Activated CD8-positive, alpha-beta memory T cell treated with anti-CD3 and anti-CD28 coated beads, Interleukin-2, amount 50 U/mL, for 4 hours (primary cell): ENCODE results near the gene POGK.
A peak's percentile ranks its signal among the peaks of the same experiment; 100 is the strongest.
"Not testable (repeated sequence)": the region's sequence is repeated elsewhere in the genome, so short reads cannot be mapped to it uniquely, and the experiment has no call there.

Source experiments
- DNase-seq: peaks from one replicate; pipeline ENCODE4 v3.0.0-alpha.2; 2020

POGK gene, protein sequence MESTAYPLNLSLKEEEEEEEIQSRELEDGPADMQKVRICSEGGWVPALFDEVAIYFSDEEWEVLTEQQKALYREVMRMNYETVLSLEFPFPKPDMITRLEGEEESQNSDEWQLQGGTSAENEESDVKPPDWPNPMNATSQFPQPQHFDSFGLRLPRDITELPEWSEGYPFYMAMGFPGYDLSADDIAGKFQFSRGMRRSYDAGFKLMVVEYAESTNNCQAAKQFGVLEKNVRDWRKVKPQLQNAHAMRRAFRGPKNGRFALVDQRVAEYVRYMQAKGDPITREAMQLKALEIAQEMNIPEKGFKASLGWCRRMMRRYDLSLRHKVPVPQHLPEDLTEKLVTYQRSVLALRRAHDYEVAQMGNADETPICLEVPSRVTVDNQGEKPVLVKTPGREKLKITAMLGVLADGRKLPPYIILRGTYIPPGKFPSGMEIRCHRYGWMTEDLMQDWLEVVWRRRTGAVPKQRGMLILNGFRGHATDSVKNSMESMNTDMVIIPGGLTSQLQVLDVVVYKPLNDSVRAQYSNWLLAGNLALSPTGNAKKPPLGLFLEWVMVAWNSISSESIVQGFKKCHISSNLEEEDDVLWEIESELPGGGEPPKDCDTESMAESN

DNA sequence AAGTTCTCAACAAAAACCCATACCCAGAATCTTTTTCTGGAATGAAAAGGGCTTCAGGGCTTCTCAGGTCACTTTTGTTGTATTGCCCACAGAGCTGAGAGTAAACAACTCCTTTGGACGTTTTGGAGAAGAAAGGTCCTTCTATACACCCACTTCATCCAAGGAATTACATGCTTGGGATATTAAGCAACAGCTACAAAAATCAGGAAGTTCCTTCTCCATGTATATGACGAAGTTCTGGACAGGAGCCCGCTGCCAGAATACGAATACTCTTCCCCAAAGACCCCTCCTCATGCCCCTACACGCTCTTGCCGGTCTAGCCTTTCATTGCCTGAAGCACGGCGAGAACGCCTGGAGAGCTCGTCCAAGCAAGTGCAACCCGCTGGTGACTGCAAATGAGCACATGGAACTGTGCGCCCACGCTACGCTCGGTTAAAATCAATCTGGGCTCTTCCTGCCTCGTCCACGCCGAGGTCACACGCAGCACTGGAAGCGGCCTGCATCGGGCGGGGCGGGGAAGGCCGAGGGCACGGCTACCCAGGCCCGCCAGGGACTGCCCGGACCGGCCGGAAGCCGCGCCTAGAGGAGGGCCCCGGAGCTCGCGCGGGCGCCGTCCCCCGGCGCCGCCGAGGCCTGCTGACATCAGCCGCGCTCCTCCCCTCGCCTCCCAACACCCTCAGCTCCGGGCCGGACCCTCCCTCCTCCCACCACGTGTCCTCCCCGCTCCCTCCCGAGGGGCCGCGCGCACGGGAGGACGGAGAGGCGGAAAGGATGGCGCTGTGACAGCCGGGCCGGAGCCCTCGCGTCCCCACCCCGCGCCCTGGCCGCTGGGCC is at the start of gene POGK:
Gene POGK, plus strand, starts transcription at position 710 of the 834 bp plus-strand sequence. CDS start 1,482 bp downstream, outside the sequence.
- DNase-seq = peak; percentile 84

DNA sequence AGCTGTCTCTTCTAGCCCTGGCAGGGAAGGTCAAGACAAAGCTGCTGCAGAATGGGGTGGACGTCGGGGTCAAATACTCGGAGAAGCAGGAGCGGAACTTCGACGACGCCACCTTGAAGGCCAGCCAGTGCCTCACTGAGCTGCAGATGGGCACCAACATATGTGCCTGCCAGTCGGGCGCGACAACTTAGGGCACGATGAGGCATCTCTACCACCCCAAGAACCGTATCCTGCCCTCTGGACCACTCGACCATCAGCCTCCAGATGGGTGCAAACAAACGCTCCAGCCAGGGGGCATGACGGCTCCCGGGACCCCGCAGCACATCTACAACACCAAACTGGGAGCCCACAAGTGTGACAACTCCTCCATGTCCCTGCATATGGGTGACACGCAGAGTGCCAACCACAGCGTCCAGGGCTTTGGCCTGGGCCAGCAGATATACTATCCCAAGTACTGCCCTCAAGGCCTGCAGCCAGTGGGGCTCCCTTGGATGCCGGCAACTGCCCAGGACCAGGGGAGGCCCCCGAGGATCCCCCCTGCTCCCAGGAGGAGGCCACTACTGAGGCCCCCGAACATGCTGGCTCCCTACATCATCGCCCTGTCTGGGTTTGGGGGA is 42.5 kb upstream of the POGK start:
- DNase-seq = no peak

DNA sequence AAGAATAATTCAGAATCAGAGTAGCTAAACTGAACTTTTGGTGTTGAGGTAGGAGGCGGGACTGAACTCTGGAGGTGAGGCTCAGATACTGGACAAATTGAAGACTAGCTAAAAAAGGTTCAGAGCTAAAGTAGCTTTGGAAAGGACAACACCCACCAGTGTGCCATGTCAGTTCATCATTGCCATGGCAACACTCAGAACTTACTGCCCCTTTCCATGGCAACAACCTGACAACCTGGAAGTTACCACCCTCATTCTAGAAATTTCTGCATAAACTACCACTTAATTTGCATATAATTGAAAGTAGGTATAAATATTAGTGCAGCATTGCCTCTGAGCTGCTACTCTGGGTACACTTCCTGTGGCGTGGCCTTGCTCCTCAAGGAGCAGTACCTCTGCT is 30.3 kb upstream of the POGK start:
- no peak for DNase-seq

DNA sequence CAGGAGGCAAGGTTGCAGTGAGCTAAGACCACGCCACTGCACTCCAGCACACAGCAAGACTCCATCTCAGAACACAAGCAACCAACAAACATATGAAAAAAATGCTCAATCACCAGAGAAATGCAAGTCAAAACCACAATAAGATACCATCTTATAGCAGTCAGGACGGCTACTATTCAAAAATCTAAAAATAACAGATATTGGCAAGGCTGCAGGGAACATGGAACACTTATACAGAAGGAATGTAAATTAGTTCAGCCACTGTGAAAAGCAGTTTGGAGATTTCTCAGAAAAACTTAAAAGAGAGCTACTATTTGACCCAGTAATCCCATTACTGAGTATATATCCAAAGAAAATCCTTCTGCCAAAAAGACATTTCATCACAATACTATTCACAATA is 27.6 kb upstream of the POGK start:
- DNase-seq = no peak

DNA sequence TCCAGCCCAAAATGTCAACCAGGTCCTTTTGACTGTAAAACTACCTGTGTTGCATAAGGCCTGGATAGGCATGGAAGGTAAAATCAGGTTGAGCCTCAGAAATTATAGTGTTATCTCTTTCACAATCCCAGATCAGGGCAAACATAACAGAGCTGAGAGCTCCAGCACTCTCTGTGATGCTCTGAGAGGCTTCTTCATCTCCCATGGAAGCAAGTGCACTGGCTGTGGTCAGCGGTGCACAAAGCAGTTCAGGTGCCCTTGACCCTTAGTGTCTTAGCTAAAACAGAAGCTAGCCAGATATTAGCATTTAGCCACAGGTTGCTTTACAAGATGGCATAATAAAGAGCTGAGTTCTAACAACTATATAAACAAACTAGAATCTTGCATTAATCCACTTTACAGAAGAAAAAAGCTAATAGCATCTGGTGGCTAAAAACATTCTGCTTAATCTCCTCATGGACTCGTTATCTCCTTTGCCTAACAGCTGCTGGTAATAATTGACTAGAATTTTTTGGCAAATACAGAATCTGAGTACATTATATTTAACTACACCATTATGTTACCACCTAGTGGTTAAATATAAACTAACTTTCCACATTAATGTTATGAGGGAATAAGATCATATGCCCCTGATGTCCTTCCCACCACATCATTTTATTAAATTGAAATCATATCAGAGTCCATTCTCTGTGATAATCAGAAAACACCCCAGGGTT is 25.6 kb upstream of the POGK start:
- DNase-seq = no peak

DNA sequence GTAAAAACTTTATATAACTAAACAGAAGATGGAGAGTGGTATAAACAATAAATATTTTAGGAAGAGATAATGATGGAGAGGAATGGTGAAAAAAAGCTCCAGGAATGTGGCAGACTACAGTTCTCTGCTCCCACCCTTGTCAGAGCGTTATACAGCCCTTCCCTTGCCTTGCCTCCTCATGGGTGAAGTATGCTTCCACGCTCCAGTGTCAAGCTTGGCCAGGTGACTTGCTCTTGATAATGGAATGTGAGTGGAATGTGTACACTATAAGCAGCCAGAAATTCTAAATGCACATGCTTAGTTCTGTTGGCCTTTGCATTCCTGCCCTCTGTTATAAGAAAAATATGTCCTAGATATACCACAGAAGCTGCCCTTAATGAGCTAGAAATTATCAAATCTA is 24.7 kb upstream of the POGK start:
- DNase-seq = no peak

DNA sequence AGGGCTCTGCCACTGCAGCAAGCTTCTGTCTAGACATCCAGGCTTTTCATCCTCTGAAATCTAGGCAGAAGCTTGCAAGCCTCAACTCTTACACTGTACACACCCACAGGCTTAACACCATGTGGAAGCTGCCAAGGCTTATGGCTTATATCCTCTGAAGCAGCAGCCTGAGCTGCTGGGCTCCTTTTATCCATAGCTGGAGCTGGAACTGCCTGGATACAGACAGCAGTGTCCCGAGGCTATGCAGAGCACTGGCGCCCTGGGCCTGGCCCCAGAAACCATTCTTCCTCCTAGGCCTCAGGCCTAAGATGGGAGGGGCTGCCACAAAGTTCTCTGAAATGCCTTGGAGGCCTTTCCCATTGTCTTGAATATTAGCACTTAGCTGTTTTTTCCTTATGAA is 19.3 kb upstream of the POGK start:
- no peak for DNase-seq

DNA sequence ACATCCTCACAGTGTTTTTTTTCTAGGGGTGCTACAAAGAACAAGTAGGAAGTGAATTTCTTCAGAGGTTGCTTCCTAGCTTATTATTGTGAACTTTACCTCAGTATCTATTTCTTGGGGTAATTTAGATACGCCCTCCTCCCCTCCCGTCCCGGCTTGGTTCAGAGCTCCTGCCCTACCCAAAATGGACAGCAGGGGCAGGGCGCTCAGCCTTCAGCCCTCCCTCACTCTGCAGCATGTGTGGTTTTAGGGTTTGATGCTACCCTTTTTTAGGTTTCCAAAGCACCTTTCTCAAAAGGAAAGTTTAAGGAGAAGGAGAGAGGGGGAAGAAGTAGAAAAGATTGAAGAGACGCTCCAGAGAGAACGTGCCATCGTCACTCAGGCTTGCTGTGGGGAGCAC is 16.9 kb upstream of the POGK start:
- DNase-seq = no peak

DNA sequence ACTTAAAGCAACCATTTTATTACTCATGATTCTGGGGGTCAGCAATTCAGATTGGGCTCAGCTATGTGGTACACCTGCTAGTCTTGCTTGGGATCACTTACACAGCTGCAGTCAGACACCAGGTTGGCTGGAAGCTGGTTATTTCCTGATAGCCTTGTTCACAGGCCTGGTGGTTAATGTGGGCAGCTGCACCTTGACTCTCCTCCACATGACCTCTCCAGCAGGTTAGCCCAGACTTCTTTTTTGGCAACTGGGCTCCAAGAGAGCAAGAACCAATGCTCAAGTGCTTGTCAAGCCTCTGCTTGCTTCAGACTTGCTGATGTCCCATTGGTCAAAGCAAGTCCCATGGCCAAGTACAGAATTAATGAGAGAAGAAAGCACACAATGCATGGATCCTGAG is 11.8 kb upstream of the POGK start:
- no peak for DNase-seq

DNA sequence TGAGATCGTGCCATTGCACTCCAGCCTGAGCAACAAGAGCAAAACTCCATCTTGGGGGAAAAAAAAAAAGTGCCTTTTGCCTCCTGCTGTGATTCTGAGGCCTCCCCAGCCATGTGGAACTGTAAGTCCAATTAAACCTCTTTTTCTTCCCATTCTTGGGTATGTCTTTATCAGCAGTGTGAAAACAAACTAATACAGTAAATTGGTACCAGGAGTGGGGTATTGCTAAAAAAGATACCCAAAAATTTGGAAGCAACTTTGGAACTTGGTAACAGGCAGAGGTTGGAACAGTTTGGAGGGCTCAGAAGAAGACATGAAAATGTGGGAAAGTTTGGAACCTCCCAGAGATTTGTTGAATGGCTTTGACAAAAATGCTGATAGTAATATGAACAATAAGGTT is 9.5 kb upstream of the POGK start:
- not testable (repeated sequence) for DNase-seq

DNA sequence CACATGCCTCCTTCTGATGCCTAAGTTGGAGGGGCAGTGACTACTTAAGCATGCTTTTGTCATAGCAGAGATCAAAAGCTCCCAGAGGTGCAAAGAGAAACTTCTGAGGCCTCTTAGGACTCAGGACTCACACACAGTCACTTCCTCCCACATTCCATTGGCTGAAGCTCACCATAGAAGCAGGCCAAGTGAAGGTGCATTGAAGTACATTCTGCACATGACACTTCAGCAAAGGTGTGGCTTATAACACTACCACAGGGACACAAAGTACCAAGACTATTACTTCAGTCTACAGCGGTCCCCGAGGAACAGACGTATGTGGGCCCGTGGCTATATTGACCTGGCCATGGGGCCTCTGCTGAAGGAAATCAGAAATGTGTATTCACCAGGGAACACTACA is 2.5 kb upstream of the POGK start:
- DNase-seq = no peak

DNA sequence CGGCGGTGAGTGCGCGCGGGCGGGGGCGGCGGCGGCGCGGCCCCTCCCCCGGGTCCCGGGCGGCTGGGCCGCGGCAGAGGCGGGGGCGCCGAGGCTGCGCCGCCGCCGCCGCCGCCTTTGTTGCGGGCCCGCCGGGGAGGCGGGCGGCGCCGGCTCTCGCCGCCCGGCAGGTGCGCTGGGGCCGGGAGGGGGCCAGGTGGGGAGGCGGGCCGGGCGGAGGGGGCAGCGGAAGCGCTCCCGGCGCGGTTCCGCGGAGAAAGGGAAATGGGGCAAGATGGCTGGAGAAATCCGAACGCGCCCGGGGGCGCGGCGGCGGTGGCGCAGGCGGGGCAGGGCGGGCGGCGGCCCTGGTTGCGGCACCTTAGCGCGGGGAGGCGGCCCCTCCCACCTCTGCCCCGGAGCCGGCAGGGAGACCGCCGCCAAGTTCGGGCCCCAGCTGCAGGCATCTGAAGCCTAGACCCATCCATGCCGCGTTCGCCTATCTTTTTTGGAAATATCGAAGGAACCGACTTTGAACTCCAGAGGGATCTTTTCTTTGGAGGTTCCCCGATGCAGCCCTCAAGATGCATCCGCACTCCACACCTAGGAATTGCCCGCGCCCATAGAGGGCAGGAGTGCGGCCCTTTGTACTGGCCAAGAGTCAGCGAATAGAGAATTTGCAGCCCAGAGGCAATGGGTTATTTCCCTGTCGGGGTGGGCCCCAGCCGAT is 479 bp downstream of the POGK start:
- DNase-seq = peak; percentile 63

DNA sequence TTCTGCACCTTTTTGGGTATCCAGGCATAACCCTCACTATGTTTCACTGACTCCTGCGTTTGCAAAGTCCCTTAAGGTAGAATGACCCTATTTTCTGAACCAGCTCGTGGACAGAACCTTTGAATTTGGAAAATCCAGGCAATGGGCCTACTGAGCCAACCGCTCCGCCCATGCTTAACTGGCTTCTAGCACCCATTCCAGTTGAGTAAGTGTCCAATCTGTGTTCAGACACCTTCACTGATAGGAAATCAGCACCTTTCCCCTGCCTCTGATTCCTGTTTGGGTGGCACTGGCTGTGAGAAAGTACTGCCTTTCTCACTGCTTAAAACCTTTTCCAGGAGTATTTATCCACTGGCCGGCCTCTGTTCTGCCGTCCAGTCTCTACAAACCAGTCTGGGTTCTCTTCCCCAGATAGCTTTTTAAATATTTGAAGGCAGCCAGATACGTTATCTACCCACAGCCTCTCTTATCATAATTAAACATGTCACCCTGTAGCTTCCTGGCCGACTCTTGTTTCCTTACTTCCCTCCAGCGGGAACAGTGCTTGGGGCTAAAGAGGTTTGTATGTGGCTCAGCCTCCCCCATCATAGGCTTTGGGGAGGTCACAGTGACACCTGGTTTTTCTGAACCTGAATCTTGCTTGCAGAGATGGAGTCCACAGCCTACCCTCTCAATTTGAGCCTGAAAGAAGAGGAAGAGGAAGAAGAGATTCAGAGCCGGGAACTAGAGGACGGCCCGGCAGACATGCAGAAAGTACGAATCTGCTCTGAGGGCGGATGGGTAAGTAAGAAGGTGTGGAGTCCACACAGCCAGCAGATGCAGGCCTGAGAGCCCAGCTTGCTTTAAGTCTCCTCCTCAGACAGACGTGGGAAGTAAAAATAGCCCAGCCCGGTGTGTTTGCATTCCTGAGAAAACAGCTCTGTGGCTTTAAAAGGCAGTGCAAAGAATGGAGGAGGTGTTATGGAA is 1.3 kb downstream of the POGK start:
- no peak for DNase-seq

DNA sequence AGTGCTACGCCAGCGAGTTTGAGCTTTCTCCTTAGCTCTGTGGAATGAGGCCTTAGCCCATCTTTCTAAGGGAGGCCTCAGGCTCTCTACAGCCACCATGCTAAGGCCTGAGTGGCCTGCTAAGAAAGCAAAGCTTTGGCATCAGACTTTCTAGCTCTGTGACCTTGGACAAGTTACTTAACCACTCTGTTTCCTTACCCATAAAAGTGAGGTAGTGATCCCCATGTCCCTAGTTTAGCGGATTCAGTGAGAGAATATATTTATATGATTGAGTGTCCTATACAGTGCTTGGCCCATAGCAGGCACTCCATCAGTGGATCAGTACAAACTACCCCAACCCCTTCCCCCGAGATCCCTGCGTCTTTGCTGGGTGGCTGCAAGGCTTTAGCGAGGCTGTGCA is 4.0 kb downstream of the POGK start:
- DNase-seq = no peak

DNA sequence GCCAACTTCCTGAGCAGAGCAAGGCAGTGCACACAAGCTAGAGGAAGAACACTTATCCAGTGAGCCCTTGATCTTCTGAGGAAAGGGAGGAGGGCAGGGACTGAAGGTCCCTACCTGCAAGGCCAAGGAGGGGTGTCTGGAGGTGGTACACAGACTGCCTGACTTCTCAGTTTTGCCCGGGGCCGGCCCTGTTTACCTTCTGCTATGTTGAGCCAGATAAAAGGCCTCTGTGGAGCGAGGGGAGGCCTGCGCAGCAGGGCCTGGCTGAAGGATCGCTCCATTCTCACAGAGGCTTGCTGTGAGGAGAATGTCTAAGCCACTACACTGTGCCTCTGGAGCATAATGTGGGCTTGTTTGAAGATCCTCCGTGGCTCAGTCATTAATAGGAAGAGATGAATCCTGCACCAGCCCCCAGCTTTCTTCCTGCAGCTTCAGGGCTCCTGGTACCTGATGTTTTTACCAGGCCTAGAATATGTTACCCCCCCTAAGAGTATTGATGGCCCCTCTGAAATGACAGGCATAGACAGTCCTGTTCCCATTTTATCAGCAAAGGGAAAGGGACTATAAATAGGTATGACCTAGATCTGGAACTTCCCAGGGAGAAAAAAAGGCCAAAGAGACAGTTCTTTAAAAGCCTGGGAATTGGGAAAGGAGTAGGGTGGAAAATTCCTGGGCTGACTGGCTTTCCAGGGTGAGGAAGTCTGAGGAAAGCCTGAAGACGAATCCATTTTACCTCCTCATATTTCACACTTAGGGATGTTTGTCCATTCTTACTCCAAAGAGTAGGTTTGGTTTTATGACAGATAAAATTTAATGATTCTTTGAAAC is 4.7 kb downstream of the POGK start:
- DNase-seq = no peak

DNA sequence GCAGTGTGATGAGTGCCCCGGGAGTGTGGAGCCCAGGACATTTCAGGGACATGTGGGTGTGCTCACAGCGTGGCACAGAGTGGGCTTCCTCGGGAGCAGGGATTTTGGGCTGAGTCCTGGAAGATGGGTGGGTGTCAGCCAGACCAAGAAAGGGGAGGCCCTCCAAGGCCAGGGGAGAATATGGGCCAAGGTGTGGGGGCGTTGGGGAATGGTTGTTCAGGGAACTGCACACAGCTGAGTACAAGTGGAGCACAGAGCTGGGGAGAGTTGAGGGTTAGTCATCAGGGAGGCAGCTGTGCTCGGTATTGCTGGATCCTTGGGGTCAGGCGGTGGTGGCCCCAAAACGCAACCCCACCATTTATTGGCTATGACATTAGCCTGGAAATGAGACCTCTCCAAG is 5.5 kb downstream of the POGK start:
- no peak for DNase-seq

DNA sequence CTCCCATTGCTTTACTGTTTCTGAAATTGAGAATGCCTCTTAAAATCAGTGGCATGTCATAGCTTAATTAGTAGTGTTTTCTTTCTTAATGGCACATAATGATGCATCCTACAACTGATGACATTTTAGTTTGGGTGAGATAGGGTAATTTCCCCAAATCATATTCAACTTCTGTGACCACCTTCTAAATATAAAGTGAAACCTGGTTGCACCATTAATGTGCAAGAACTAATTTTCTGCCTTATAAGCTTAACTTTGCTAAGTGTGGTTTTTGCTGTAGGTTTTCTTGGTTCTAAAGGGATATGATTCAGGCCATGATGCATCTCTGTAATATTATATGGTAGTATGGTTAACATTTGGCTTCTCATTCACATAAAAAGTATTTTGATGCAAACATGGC is 8.9 kb downstream of the POGK start:
- no peak for DNase-seq

DNA sequence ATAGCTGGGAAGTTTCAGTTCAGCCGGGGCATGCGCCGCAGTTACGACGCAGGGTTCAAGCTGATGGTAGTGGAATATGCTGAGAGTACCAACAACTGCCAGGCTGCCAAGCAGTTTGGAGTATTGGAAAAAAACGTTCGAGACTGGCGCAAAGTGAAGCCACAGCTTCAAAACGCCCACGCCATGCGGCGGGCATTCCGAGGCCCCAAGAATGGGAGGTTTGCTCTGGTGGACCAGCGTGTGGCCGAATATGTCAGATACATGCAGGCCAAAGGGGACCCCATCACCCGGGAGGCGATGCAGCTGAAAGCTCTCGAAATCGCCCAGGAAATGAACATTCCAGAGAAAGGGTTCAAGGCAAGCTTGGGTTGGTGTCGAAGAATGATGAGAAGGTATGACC is 9.9 kb downstream of the POGK start:
- DNase-seq = no peak

DNA sequence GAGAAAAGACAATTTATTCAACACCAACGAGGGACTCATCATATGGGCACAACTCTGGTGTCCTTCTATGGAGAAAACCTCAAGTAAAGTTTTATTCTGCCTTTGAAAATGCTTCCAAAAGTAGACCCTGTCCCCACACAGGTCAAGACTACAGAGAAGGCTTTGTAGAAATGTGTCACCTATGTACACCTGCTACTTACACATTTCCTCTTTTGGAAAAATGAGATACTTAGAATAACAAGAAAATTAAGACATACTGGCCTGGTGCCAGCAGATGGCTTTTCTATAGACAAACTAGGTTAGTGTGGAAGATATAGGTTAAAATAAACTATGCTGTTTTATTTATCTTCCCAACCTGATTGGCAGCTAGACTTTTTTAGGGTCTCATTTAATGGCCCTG is 13.6 kb downstream of the POGK start:
- DNase-seq = no peak

DNA sequence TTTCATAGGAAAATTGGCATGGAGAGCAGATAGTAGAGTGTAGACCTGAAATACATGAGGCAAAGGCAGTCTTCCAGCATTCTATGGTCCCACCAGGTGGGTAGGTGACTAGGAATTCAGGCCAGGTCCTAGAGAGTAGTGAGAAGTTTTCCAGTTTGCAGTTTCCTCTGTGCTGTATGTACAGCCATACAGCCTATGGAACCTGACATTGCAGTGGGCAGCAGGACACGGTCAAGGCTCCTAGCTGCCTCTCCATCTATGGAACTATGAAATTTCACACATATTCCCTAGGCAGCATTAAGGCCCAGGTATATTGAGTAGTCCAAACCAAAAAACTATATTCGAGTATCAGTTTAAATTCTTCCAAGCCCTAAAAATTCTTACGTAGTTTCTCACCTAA is 16.3 kb downstream of the POGK start:
- DNase-seq = no peak
